OCI-LY1 (cell line): Measurements from ENCODE around the gene LRRK2.

Experiments
- H2AFZ ChIP-seq: fragments of 200-600 bp; sonication (generic), shearing (Covaris generic); 2 replicates; pipeline ENCODE4 v1.6.0; 2014; ENCODE audit warnings: antibody characterized with exemption, mild to moderate bottlenecking, low read length
- H3F3A ChIP-seq: fragments of 200-600 bp; sonication (generic), shearing (Covaris generic); 2 replicates; pipeline ENCODE4 v1.6.0; 2014; ENCODE audit warnings: mild to moderate bottlenecking, antibody characterized with exemption, low read length, moderate library complexity; ENCODE audit not compliant: insufficient read depth
- H3K27ac ChIP-seq: fragments of 200-600 bp; sonication (generic); 2 replicates; pipeline ENCODE4 v1.5.1; 2014; ENCODE audit warnings: low read length, mixed run types, mild to moderate bottlenecking, low read depth; ENCODE audit not compliant: poor library complexity, severe bottlenecking
- H3K27me3 ChIP-seq: fragments of 200-600 bp; sonication (generic); 2 replicates; pipeline ENCODE4 v1.6.0; 2014; ENCODE audit warnings: antibody characterized with exemption, mild to moderate bottlenecking, low read length, moderate library complexity; ENCODE audit not compliant: insufficient read depth
- H3K36me3 ChIP-seq: fragments of 200-600 bp; sonication (generic); 2 replicates; pipeline ENCODE4 v1.6.1; 2014; ENCODE audit warnings: mild to moderate bottlenecking, antibody characterized with exemption, low read length, moderate library complexity, mixed read lengths; ENCODE audit not compliant: insufficient read depth
- H3K4me1 ChIP-seq: fragments of 200-600 bp; sonication (generic); 2 replicates; pipeline ENCODE4 v1.5.1; 2014; ENCODE audit warnings: mild to moderate bottlenecking, low read length, moderate library complexity; ENCODE audit not compliant: insufficient read depth, severe bottlenecking
- H3K4me2 ChIP-seq: fragments of 200-600 bp; sonication (generic), shearing (Covaris generic); 2 replicates; pipeline ENCODE4 v1.6.1; 2014; ENCODE audit warnings: low read length
- H3K4me3 ChIP-seq: fragments of 200-600 bp; sonication (generic); 2 replicates; pipeline ENCODE4 v1.5.1; 2014; ENCODE audit warnings: low read length, low read depth, mild to moderate bottlenecking, mixed read lengths; ENCODE audit not compliant: poor library complexity, severe bottlenecking
- H3K79me2 ChIP-seq: fragments of 200-600 bp; shearing (Covaris generic); 2 replicates; pipeline ENCODE4 v1.6.1; 2016; ENCODE audit warnings: mixed run types, low read length, mixed read lengths; ENCODE audit not compliant: insufficient read depth
- H3K9ac ChIP-seq: fragments of 200-600 bp; sonication (generic), shearing (Covaris generic); 2 replicates; pipeline ENCODE4 v1.6.1; 2014; ENCODE audit warnings: mild to moderate bottlenecking, low read length, mixed read lengths
- H3K9me2 ChIP-seq: fragments of 200-600 bp; sonication (generic), shearing (Covaris generic); 2 replicates; pipeline ENCODE4 v1.6.1; 2014; ENCODE audit warnings: low read depth, mild to moderate bottlenecking, low read length, mixed read lengths
- H3K9me3 ChIP-seq: fragments of 200-600 bp; shearing (Covaris generic); 2 replicates; pipeline ENCODE4 v1.6.1; 2014; ENCODE audit warnings: low read length, mixed read lengths
- H4K20me1 ChIP-seq: fragments of 200-600 bp; sonication (generic), shearing (Covaris generic); 2 replicates; pipeline ENCODE4 v1.6.0; 2016; ENCODE audit warnings: mild to moderate bottlenecking, low read length; ENCODE audit not compliant: insufficient read depth
- EZH2 ChIP-seq: fragments of 200-600 bp; sonication (generic), shearing (Covaris generic); IDR thresholded peaks from 2 replicates; pipeline ENCODE4 v1.8.0; 2017; ENCODE audit warnings: borderline replicate concordance, mixed run types, mild to moderate bottlenecking, antibody characterized with exemption, low read length, moderate library complexity, mixed read lengths
- TF ChIP-seq, protein P1 (sequence below): fragments of 200-600 bp; sonication (generic), shearing (Covaris generic); IDR thresholded peaks from 2 replicates; pipeline ENCODE4 v1.5.1; 2017; ENCODE audit warnings: mild to moderate bottlenecking, antibody characterized with exemption, low read length, moderate library complexity, mixed read lengths

The LRRK2 gene

DNA sequence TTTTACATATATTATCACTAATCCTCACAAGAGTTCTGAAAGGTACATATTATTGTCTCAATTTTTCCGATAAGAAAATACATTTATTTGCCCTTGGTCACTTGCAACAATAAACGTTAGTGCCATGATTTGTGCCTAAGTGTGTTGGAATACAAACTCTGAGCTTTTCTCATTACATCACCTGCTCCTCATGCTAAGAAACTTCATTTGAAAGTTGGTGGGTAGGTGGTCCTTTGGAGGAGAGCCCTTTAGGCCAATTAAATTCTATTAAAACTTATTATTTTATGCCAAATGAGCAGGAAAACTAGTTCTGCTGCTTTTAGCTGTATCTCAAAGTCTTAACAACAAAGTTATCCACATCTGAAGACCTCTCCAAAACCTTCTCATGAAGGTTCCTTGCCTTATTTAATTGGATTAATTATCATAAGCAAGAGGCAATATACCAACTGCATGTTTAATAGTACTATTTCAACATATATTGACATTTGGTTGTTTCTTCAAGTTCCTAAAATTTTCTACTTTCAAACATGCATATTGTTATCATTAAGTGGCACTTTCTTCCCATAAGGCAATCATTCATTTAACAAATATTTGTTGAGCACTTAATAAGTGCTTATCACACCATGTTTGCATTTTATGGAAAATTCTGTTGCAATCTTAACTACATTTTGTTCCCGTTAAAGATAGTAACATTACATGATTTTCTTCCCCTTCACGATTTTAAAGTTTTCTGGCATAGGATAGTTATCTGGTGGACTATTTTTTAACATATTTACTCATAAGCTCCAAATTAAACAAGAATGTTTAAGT lies 40.1 kb upstream of the LRRK2 start:
- H3K9me3 ChIP-seq = peaks cover under 1% of the 10 kb centered on the region; the same call in 1 of the 2 replicates
- no peaks in the 10 kb centered on the region for H3K79me2 ChIP-seq
- H3F3A ChIP-seq = no peaks in the 10 kb centered on the region
- H3K4me3 ChIP-seq = no peak overlapping the region
- no peak overlapping the region for H3K4me2 ChIP-seq
- H3K27me3 ChIP-seq = no peaks in the 10 kb centered on the region
- H3K9me2 ChIP-seq = no peaks in the 10 kb centered on the region
- H3K4me1 ChIP-seq = no peaks in the 10 kb centered on the region
- H3K36me3 ChIP-seq = no peaks in the 10 kb centered on the region
- H3K27ac ChIP-seq = no peak overlapping the region
- no peaks in the 10 kb centered on the region for H4K20me1 ChIP-seq
- no peak overlapping the region for H3K9ac ChIP-seq
- H2AFZ ChIP-seq = no peak overlapping the region
- no peak for TF ChIP-seq EZH2

DNA sequence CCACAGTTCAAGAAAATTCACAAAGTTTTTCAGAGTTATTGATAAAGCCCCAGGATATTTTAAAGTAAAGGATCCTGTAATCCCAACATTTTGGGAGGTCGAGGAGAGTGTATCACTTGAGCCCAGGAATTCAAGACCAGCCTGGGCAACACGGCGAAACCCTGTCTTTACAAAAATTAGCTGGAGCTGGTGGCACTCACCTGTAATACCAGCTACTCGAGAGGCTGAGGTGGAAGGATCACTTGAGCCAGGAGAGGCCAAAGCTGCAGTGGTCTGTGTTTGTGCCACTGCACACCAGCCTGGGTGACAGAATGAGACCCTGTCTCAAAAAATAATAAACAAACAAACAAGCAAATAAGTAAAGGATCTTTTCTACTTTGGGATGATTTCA lies 39.5 kb upstream of the LRRK2 start:
- Histone ChIP-seq H3K9ac (no peak overlapping the region), H3K4me3 (no peak overlapping the region), H3K36me3 (no peaks in the 10 kb centered on the region), H3F3A (no peaks in the 10 kb centered on the region), H3K9me3 (peaks cover 6% of the 10 kb centered on the region; the same call in 1 of the 2 replicates), H3K4me2 (no peak overlapping the region), H3K27me3 (no peaks in the 10 kb centered on the region), H3K4me1 (no peaks in the 10 kb centered on the region), H3K79me2 (no peaks in the 10 kb centered on the region), H4K20me1 (no peaks in the 10 kb centered on the region), H2AFZ (no peak overlapping the region), H3K9me2 (no peaks in the 10 kb centered on the region), H3K27ac (no peak overlapping the region)
- TF ChIP-seq, protein P1, sequence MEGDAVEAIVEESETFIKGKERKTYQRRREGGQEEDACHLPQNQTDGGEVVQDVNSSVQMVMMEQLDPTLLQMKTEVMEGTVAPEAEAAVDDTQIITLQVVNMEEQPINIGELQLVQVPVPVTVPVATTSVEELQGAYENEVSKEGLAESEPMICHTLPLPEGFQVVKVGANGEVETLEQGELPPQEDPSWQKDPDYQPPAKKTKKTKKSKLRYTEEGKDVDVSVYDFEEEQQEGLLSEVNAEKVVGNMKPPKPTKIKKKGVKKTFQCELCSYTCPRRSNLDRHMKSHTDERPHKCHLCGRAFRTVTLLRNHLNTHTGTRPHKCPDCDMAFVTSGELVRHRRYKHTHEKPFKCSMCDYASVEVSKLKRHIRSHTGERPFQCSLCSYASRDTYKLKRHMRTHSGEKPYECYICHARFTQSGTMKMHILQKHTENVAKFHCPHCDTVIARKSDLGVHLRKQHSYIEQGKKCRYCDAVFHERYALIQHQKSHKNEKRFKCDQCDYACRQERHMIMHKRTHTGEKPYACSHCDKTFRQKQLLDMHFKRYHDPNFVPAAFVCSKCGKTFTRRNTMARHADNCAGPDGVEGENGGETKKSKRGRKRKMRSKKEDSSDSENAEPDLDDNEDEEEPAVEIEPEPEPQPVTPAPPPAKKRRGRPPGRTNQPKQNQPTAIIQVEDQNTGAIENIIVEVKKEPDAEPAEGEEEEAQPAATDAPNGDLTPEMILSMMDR = no peak
- no peak for TF ChIP-seq EZH2

DNA sequence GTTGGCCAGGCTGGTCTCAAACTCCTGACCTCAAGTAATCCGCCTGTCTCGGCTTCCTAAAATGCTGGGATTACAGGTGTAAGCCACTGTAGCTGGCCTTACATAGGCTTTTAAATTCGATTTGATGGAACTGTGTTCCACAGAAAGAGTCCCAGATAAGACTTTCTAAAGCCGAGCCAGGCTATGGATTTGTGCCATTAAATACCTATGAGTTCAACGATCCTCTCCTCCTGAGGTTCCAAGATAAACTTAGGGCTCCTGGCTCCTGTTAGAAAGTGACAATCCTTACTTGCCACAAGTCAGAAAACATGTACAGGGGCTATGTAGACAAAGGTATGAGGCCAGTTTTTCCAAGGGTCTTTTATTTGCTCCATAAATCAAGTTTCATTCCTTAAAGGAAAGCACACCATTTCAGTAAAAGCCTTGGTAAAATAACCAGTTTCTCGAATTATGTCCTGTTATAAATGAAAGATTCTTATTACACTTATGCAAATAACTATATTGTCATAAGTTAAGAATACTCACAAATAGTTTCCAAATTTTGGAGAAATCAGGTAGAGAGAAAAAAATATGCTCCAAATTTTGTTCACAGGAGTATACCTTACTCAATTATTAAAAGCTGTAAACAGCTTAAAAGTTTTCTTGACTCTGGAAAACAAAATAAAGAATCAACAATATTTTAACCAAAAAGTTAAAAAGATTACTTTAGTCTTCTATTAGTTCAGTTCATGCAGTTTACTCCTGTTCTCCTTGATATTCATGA lies 36.1 kb upstream of the LRRK2 start:
- no peaks in the 10 kb centered on the region for H4K20me1 ChIP-seq
- TF ChIP-seq, protein P1 = no peak
- TF ChIP-seq EZH2 = no peak

More for the DNA sequence above, 36.1 kb upstream of the LRRK2 start:
- Histone ChIP-seq H3K9ac (no peak overlapping the region), H3K36me3 (no peaks in the 10 kb centered on the region), H3K9me3 (peaks cover 6% of the 10 kb centered on the region; the same call in 1 of the 2 replicates), H3K4me2 (no peak overlapping the region), H3K4me3 (no peak overlapping the region), H3K27ac (no peak overlapping the region), H3K27me3 (no peaks in the 10 kb centered on the region), H3F3A (no peaks in the 10 kb centered on the region), H2AFZ (no peak overlapping the region), H3K9me2 (no peaks in the 10 kb centered on the region), H3K4me1 (peaks cover 19% of the 10 kb centered on the region), H3K79me2 (no peaks in the 10 kb centered on the region)
